ENCODE data around the gene ASTN2. TPM values are rescaled to one million over a fixed set of nuclear protein-coding genes. Genes with fewer than 3 reads are reported as not detected.

ASTN2 gene
- total RNA-seq, 1 donor from 2014 or later: 29.0 TPM

DNA sequence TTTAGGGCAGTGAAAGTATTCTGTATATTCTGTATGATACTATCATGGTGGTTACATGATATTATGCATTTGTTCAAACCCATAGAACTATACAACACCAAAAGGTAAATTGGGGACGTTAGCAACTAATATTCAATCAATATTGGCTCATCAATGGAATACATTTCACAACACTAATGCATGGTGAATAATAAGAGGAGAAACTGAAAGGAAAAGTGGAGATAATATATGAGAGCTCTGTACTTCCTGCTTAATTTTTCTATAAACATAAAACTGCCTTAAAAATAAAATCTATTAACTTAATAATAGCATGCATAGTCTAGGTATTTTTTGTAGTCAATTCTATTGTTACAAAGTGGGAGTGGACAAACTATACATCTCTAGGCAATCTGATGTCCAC is 661.5 kb downstream of the ASTN2 start:
- H3K4me3 Mint-ChIP-seq (ENCODE audit: low read depth): no peak overlapping the region

GRCh38 chr9:116750510-116750909 is 664.3 kb downstream of the ASTN2 start:
- Mint-ChIP-seq H3K4me3 (ENCODE audit: low read depth) (no peak overlapping the region), H3K27me3 (no peaks in the 10 kb centered on the region), H3K9me3 (ENCODE audit: low read depth) (no peaks in the 10 kb centered on the region), H3K36me3 (ENCODE audit: insufficient read depth) (no peaks in the 10 kb centered on the region), H3K4me1 (ENCODE audit: low read depth) (no peaks in the 10 kb centered on the region), H3K27ac (no peak overlapping the region)
- DNase-seq (ENCODE audit: low spot score, unreplicated experiment): no peak
- TF ChIP-seq, protein P1, sequence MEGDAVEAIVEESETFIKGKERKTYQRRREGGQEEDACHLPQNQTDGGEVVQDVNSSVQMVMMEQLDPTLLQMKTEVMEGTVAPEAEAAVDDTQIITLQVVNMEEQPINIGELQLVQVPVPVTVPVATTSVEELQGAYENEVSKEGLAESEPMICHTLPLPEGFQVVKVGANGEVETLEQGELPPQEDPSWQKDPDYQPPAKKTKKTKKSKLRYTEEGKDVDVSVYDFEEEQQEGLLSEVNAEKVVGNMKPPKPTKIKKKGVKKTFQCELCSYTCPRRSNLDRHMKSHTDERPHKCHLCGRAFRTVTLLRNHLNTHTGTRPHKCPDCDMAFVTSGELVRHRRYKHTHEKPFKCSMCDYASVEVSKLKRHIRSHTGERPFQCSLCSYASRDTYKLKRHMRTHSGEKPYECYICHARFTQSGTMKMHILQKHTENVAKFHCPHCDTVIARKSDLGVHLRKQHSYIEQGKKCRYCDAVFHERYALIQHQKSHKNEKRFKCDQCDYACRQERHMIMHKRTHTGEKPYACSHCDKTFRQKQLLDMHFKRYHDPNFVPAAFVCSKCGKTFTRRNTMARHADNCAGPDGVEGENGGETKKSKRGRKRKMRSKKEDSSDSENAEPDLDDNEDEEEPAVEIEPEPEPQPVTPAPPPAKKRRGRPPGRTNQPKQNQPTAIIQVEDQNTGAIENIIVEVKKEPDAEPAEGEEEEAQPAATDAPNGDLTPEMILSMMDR (IDR thresholded peaks at IDR 0.05; ENCODE audit: unreplicated experiment): no peak

More for the DNA sequence above, 661.5 kb downstream of the ASTN2 start:
- Mint-ChIP-seq H3K4me1 (ENCODE audit: low read depth) (no peaks in the 10 kb centered on the region), H3K36me3 (ENCODE audit: insufficient read depth) (no peaks in the 10 kb centered on the region), H3K9me3 (ENCODE audit: low read depth) (no peaks in the 10 kb centered on the region), H3K27ac (no peak overlapping the region), H3K27me3 (no peaks in the 10 kb centered on the region)
- TF ChIP-seq, protein P1 (IDR thresholded peaks at IDR 0.05; ENCODE audit: unreplicated experiment): no peak
- no peak for DNase-seq (ENCODE audit: low spot score, unreplicated experiment)

DNA sequence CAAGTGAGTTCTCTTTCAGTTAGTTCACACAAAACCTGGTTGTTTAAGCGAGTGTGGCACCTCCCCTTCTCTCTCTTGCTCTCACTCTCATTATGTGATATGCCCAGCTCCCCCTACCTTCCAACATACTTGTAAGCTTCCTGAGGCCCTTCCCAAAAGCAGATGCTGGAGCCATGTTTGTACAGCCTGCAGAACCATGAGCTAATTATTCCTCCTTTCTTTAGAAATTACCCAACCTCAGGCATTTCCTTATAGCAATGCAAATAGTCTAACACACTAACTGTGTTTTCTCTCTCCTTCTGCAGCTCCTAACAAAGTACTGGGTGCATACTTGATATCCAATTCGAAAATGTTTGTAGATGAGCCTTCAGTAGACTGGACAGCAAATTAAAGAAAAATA is 665.1 kb downstream of the ASTN2 start:
- H3K27ac Mint-ChIP-seq: no peak overlapping the region
- H3K27me3 Mint-ChIP-seq: no peaks in the 10 kb centered on the region
- H3K4me1 Mint-ChIP-seq (ENCODE audit: low read depth): no peaks in the 10 kb centered on the region
- DNase-seq (ENCODE audit: low spot score, unreplicated experiment): no peak
- H3K9me3 Mint-ChIP-seq (ENCODE audit: low read depth): no peaks in the 10 kb centered on the region
- no peak overlapping the region for H3K4me3 Mint-ChIP-seq (ENCODE audit: low read depth)
- H3K36me3 Mint-ChIP-seq (ENCODE audit: insufficient read depth): no peaks in the 10 kb centered on the region
- TF ChIP-seq, protein P1 (IDR thresholded peaks at IDR 0.05; ENCODE audit: unreplicated experiment): no peak

DNA sequence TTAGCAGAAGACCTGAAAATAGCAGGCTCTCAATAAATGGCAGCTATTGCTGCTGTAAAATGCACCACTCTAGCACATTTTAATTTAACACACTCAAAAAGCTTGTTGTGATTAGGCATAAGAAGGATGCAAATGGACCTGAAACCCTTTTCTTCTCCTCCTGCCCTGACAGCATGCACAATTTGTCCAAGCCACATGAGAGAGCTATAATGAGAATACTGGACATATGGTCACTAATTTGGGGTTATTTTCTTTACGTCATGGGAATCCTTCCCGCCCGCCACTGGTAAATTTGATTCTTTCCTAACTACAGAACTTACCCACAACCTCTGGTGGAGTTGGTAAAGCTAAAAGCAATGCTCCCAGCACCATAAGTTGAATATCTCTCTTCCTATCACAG is 665.7 kb downstream of the ASTN2 start:
- no peaks in the 10 kb centered on the region for H3K27me3 Mint-ChIP-seq
- no peaks in the 10 kb centered on the region for H3K9me3 Mint-ChIP-seq (ENCODE audit: low read depth)
- TF ChIP-seq, protein P1 (IDR thresholded peaks at IDR 0.05; ENCODE audit: unreplicated experiment): no peak
- H3K27ac Mint-ChIP-seq: no peak overlapping the region
- no peaks in the 10 kb centered on the region for H3K36me3 Mint-ChIP-seq (ENCODE audit: insufficient read depth)
- DNase-seq (ENCODE audit: low spot score, unreplicated experiment): no peak
- H3K4me1 Mint-ChIP-seq (ENCODE audit: low read depth): no peaks in the 10 kb centered on the region
- H3K4me3 Mint-ChIP-seq (ENCODE audit: low read depth): no peak overlapping the region

- no peak for DNase-seq (ENCODE audit: low spot score, unreplicated experiment)
- H3K27me3 Mint-ChIP-seq: peaks cover 1% of the 10 kb centered on the region
- no peak overlapping the region for H3K27ac Mint-ChIP-seq
- TF ChIP-seq, protein P1 (IDR thresholded peaks at IDR 0.05; ENCODE audit: unreplicated experiment): no peak
- H3K4me3 Mint-ChIP-seq (ENCODE audit: low read depth): no peak overlapping the region
- H3K4me1 Mint-ChIP-seq (ENCODE audit: low read depth): peaks cover 2% of the 10 kb centered on the region
- H3K36me3 Mint-ChIP-seq (ENCODE audit: insufficient read depth): no peaks in the 10 kb centered on the region
- no peaks in the 10 kb centered on the region for H3K9me3 Mint-ChIP-seq (ENCODE audit: low read depth)
Observed at GRCh38 chr9:116741742-116742141, 673.1 kb downstream of the ASTN2 start.

All from progenitor cell of endocrine pancreas (in vitro differentiated cells).